CD4-positive, alpha-beta T cell treated with Interleukin-10 for 1 hour (primary cell): Measurements from ENCODE around the gene SMKR1.

Experiments
- DNase-seq: peaks from one replicate; pipeline ENCODE4 v3.0.0-alpha.2; 2020

Gene SMKR1

DNA sequence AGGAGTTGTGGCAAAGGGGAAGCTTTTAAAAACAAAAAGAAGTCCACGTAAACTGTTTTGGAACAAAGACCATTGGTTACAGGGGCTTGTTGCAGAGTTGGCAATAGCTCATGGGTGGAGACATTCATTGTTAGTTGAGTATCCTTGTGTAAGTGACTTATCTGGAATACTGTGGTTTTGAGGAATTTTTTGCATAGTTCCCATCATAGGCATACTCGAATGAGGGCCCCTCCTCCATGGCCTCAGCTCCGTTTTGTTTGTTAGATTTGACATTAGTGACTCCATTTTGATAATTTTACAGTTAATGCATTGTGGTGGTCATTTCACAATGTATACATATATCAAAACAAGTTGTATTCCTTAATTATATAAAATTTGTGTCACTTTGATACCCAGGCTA is 12.8 kb upstream of the SMKR1 start:
- no peak for DNase-seq

DNA sequence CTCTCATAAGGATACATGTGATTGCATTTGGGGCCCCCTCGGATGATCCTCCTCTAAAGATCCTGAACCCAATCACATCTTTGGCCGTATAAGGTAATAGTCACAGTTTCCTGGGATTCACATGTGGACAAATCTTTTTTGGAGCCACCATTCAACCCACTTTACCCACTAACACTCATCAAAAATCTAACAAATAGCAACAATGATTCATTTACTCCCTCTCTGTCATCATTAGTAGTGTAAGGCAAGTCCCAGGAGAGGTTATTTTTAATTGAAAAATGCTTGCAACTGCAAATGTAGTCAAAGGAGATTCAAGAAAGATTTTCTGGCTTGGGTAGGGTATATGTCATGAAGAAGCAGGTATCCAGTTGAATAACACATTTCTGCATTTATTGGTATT is 9.9 kb upstream of the SMKR1 start:
- no peak for DNase-seq

DNA sequence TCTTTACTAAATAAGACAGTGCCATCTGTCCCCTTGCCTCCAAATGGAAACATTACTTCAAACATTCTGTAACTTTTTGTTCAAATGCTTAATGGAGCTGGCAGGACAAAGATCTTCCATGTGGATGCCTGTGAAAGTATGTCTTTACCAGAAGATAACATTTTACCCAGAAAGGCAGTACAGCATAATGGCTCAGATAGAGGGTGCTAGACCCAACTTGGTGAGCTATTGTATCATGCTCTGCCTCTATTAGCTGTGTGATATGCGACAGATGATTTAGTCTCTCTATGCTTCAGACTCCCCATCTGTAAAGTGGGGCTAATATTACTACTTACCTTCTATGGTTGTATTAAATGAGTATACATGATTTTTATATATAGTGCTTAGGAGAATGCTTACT is 8.8 kb upstream of the SMKR1 start:
- DNase-seq, result peak; percentile 28

DNA sequence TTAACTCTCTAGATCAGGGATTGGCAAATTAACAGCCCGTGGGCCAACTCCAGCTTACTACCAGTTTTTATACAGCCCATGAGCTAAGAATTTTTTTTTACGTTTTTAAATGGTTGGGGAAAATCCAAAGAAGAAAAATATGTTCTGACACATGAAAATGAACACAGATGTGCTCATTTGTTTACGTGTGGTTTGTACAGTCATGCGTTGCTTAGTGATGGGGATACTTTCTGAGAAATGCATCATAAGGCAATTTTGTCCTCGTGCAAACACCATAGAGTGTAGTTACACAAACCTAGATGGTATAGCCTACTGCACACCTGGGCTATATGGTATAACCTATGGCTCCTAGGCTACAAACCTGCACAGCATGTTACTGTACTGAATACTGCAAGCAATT is 8.3 kb upstream of the SMKR1 start:
- DNase-seq, result peak; percentile 31

DNA sequence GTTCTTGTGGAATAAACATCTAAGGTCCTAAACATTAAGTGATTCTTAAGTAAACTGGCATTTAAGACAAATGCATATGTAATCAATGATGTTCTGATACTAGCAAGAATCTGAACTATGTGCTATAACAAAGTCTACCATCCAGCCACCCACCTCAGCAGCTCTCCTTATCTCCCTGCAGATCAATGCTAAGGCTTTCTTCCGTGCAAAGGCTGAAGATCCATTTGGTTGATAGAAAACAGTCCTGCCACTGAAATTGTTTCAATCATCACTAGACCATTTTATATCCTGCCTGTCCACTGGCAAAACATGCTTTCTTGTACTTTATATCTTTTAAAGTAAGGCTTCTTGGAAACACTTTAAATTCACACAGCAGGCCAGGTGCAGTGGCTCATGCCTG is 6.3 kb upstream of the SMKR1 start:
- peak; percentile 10 for DNase-seq

DNA sequence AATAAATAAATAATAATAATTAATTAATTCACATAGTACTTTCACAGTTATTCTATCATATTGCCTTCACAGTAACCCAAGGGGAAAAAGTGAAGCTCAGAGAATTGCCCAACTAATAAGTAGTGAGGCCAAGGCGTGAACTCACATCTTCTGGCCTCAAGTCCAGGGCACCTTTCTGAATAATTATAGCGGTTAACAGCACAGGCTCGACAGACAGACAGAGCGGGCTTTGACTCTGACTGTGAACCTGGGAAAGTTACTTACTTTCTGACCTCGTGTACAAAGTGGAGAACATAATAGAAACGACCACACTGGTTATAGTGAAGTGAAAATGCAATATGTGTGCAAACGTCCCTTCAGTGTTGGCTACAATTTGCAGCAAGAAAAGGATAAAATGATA is 5.7 kb upstream of the SMKR1 start:
- no peak for DNase-seq

DNA sequence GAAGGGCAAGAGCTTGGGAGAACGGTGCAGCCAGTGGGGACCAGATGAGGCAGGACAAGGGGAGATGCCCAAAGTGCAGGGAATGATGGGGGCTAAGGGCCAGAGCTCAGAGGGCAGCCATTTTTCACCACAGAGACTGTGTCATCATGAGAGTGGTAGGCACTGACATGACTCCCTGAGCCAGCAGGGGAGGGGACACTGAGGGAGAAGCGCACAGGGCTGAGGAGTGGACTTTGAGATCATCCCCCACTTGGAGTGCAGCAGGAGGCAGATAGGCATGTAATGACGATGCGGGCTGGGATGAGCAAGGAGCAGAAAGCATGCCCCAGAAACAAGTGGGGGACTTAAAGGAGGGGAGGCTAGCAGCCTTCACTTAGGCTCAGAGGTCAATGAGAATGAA is 5.2 kb upstream of the SMKR1 start:
- DNase-seq, result no peak

DNA sequence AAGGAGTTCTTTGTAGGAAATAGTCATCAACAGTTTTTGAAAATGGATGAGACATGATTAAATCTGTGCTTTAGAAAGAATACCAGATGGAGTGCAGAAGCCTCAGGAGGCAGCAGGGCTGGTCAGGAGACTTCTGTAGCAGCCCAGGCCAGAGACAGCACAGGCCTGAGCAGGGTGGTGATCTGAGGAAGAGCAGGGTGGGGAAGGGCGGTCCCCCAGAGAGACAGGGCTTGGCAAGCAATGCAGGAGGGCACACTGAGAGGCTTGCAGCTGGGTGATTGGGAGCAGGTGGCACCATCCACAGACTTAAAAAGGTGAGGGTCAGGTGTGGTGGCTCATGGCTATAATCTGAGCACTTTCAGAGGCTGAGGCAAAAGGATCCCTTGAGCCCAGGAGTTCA is 4.3 kb upstream of the SMKR1 start:
- DNase-seq, result no peak

DNA sequence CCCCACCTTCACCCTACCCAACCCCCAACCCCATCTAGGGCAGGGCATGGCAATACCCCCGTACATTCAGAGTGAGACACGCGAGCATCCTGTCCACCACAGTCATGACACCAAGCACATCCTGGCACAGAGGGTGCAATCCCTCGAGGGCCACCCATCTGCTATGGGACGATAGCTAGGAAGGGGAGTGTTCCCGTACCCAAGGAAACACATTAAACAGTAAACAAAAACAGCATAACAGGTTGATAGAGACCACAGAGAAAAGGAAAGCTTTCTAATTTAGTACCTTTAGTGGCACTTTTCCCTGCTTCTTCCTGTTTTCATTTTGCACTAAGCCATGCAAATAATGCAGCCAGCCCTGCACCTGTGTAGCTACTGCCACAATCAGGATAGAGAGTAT is 2.3 kb upstream of the SMKR1 start:
- DNase-seq, result no peak

DNA sequence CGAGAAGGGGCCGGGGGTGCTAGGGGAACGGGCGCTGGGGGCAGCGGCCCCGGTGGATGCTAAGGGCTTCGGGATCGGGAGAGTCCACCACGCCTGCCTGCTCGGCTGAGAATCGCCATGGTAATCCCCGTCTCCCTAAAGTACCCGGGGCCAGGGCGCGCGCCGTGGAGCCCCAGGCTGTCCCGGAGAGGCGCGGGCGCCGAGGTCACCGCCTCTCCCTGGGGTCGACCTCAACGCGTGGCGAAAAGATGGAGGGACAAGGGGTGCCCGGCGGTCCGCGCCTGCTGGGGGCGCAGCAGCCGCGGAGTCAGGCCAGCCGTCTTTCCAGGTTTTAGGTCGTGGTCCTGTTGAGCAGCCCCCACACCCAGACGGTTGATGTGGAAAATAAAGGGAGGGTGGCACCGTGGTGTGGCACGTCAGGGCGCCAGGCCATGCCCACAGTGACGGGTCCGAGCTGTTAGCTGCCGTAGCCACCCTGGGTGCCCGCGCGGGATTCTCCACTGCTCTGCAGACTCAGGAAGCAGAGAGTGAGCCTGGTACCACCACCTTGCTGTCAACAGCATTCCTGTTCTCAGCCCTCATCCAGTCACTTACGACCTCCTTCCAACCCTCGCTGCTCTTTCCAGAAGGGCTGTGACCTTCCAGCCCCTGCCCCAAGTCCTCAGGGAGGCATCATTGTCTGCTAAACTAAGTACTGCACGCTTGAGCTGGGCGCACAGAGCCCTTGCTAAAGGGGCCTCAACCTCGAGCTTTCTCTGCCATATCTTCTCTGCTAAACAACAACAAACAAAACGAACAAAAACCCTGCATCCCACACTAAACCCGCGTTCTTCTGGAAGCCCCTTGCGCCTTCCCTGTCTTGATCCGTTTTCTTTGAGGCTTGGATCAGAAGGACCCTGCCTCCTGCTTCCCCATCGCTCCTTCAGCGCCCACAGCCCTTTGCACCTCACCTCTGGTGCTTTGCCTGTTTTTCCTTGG is 666 bp downstream of the SMKR1 start:
- DNase-seq, result no peak

DNA sequence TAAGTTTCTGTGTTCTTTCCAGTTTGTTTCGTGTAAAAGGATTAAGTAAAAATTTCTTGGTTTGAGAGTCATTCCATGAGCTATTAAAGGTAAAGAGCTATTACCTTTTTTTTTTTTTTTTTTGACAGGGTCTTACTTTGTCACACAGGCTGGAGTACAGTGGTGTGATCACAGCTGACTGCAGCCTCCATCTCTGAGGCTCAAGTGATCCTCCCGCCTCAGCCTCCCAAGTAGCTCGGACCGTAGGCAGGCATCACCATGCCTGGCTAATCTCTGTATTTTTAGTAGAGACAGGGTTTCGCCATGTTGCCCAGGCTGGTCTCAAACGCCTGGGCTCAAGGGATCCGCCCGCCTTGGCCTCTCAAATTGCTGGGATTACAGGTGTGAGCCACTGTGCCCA is 1.4 kb downstream of the SMKR1 start:
- DNase-seq, result no peak

DNA sequence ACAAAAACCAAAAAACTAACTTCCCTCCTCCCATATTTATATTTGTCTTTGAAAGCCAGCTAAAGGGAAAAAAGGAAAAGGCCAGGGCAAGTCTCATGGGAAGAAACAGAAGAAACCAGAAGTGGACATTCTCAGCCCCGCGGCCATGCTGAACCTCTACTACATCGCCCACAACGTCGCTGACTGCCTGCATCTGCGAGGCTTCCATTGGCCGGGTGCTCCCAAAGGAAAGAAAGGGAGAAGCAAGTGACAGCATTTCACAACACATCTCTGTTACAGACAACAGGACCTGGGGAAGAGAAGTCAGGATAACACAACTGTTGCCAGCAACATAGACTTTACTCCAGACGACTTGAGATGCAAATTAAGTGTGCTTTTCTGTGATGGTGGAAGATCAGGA is 9.9 kb downstream of the SMKR1 start:
- DNase-seq, result no peak

DNA sequence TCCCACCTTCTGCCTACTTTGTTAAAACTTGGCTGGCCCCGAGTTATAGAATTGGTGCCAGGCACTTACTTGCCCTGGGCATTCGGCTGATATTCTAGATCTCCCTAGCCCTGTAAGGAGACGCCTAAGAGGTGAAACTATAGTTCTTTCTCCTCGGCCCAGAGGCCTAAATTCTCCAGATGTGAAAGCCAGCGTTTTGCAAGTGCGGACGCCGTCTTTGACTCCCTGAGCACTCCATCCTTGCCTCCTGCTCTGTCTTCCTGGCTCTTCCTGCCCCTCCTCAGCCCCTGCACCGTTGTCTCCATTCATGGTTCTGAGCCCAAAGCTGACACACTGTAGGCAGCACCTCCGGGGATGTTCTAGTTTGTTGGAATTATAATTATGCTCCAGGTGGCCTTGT is 11.2 kb downstream of the SMKR1 start:
- no peak for DNase-seq

DNA sequence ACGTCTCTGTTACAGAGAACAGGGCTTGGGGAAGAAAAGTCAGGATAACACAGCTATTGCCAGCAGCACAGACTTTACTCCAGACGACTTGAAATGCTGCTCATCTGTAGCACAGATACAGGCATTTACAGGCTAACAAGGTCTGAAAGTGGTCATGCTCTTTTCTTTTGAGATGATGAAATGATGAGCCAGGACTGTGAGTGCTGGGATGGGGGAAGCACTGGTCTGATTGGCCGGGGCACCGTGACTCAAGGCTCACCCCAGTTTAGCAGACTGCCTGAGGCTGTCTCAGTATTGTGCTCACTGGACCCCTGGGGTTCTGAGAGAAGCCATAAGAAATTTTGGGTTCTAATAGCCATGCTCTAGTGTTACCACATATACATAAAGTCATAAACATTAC is 12.4 kb downstream of the SMKR1 start:
- no peak for DNase-seq

DNA sequence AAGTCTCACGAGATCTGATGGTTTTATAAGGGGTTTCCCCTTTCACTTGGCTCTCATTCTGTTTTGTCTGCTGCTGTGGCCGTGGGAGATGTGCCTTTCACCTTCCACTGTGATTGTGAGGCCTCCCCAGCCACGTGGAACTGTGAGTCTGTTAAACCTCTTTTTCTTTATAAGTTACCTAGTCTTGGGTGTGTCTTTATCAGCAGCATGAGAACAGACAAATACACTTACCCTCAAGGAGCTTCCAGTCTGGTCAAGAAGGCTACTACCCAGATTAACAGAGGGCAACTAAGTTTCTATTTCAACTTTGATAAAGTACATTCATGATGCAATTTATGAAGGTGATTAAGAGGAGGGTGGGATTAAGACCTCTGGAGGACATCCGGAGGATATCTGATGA is 13.1 kb downstream of the SMKR1 start:
- no peak for DNase-seq

DNA sequence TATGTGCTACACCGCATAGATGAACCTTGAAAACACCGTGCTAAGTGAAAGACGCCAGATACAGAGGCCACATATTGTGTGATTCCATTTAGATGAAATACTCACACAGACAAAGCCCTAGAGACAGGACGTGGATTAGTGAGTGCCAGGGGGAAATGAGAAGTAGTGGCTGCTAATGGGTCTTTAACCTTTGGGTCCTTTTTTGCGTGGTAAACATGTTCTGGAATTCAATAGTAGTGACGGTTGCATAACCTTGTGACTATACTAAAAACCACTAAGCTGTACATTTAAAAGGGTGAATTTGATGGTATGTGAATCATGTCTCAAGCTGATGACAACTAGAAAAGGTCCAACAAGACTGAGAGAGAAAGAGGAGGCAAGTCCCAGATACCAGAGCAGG is 15.6 kb downstream of the SMKR1 start:
- no peak for DNase-seq

DNA sequence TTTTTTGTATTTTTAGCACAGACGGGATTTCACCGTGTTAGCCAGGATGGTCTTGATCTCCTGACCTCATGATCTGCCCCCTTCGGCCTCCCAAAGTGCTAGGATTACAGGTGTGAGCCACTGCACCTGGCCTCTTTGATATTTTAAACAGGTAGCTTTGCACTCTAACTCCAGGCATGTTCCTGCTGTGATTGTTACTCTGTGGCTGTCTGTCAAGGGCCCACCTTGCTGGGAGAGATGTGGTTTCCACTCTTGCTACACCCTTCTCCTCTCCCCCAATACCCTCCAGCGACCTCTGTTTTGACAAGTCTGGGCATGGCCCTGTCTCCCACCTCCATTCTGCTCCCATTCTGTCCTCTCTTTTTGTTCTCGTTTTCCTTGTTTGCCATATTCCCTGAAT is 17.1 kb downstream of the SMKR1 start:
- DNase-seq, result no peak

DNA sequence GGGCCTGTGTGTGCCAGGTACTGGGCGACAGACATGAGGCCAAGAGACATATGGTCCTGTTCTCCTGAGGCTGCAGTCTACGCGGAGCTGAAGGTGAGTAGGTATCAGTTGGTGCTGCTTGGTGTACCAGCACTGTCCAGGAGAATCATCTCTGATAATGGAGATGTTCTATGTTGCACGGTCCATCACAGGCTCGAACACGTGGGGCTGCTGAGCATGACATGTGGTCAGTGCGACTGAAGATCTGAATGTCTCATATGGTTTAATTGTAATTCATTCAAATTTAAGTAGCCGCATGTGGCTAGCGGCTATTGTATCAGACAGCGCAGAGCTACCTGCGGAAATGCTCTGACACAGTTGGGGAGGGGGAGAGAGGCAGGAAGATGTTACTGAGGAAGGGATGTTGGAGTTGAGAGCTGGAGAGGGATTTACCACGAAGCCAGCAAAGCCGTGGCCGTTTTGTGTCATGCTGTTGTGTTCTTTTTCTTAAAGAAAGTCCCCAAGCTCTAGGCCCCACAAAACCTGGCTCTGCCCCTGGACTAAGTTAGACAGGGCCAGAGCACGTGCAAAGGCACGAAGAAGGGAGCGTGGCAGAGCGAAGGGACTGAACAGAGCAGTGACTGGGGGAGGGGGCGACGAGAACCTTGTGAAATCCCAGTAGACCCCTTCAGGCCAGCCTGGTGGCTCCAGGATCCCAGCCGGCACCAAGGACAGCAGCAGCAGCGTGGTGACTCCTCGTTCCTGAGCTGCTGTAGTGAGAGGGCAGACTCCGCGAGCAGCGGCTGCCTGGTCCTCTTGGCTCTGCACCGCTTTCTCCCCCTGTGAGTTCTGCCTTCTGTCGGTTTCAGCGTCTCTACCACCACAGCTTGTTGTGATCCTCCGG is 20.0 kb downstream of the SMKR1 start:
- DNase-seq, result no peak

DNA sequence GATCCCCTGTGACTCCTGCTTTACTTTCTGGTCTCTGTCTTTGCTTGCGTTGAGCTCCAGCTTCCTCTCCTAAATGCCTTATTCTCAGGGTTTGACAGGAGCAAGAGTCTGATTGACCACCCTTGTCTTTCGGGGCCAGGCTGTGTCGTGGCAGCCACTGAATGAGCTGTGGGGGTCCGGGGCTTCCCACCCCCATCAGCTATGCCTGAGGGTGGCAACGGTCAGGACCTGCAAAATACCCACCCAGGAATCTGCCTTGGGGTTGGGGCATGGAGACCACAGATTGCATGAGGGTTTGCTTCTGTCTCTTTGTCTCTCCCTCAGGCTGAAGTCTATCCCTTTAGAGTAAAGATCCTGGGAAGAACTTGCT is 20.6 kb downstream of the SMKR1 start:
- no peak for DNase-seq

DNA sequence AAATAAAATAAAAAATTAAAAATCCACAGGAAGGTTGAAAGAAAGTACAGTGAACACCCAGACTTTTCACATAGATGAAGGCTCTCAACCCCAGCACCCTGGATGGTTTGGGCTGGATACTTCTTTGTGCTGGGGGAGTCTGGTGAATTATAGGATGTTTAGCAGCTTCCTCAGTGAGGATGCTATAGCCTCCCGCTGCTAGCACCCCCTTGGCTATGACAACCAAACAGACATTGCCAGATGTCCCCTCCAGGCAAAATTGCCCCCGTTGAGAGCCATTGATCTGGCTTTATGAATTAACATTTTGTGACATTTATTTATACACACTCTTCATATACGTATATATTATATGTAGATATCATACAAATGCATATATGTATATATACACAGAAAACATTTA is 21.6 kb downstream of the SMKR1 start:
- DNase-seq, result no peak

DNA sequence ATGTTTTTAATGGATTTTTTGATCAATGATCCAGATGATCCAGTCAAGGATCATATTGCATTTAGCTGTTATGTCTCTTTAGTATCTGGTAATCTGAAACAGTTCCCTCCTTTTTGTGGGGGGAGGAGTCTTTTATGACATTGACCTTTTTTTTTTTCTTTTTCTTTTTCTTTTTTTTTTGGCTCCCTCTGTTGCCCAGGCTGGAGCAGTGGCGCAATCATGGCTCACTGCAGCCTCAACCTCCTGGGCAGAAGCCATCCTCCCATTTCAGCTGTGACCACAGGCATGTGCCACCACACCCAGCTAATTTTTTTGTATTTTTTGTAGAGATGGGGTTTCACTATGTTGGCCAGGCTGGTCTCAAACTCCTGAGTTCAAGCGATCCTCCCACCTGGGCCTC is 22.1 kb downstream of the SMKR1 start:
- DNase-seq, result peak; percentile 9

DNA sequence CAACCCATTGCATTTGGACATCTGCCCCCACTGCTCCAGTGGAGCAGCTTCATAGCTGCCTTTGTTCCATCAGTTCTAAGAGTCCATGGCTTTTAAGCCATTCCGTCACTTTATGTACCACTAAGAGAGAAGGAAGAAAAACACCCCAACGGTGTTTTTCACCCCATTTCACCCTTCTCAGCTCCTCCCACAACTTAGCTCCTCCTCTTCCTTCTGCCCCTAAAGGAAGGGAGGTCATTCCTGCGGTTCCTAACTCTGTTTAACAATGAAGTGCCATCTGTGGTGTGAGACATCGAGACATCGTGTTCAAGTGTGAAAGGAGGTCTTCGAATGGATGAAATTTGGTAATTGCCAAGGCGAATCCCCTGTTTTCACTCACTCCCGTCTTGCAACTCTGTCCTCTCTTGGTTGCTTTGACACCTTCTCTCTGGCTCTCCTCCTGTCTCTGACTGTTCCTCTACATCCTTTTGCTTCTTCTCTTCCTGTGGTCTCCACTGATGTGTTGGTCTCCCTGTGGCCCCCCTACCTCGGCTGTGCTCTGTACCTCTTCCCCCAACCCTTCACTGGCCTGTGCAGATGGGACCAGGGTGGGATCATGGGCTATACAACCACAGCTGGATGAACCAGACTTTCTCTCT is 23.0 kb downstream of the SMKR1 start:
- no peak for DNase-seq

DNA sequence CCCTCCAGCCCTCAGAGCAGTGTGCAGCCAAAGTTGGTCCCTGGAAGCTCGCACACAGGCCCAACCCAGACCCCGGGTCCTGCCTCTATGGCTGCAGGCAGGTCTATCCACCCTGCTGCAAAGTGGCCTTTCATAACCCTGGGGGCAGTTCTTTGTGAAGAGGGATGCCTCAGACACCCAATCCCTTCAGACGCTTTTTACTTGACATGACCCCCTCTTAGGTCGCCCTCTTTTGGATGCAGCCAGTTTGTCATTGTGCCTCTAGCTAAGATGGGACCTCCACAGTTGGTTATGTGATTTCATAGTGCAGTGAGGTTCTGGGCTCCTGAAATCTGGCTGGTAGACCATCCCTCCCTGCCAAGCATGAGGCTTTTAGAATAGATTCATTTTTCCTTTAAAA is 27.3 kb downstream of the SMKR1 start:
- no peak for DNase-seq
